IMR-90 (cell line): Measurements from ENCODE around the gene PROX2.

ENCODE experiments used
- CEBPB ChIP-seq: IDR thresholded peaks from 2 replicates; pipeline ENCODE4 v1.6.1; 2012; ENCODE audit warnings: low read depth, low read length, improper control_type of control experiment
- FOS ChIP-seq: fragments of 150-350 bp; IDR thresholded peaks from 2 replicates; pipeline ENCODE4 v1.6.1; 2016; ENCODE audit warnings: low read depth, low read length
- POLR2A ChIP-seq: IDR thresholded peaks from 2 replicates; pipeline ENCODE4 v1.6.1; 2012; ENCODE audit warnings: mild to moderate bottlenecking, low read depth, low read length
- RFX5 ChIP-seq: IDR thresholded peaks from 2 replicates; pipeline ENCODE4 v1.8.0; 2012; ENCODE audit warnings: low read depth, mild to moderate bottlenecking, low read length, moderate library complexity
- TF ChIP-seq, protein P1 (sequence below): conservative IDR thresholded peaks from 2 replicates; pipeline ENCODE4 v1.5.1; 2012; ENCODE audit warnings: mild to moderate bottlenecking, low read depth, low read length, improper control_type of control experiment
- TF ChIP-seq, protein P2 (sequence below): fragments of 150-350 bp; IDR thresholded peaks from 2 replicates; pipeline ENCODE4 v1.6.1; 2017; ENCODE audit warnings: mild to moderate bottlenecking, antibody characterized with exemption, low read length, low read depth
- TF ChIP-seq, protein P3 (sequence below): fragments of 150-350 bp; IDR thresholded peaks from 2 replicates; pipeline ENCODE4 v1.6.1; 2016; ENCODE audit warnings: low read depth, mild to moderate bottlenecking, low read length, moderate library complexity, borderline replicate concordance

DNA sequence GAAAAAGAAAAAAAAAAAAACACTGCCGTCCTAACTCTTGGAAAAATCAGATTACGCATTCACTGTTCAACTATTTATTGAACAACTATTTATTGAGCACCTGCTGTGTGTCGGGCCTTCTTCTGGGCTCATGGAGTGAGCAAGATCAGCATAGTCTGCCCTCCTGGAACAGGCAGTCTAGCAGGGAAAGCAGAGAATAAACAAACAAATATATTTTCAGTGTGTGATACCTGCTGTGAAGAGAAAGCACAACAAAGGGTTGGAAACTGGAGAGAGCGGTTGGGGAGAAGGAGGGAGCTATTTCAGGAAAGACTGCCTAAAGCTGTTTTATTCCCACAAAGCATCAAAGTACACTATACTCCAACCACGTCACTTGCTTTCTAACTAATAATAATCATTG lies 10.8 kb downstream of the PROX2 start:
- TF ChIP-seq, protein P1, sequence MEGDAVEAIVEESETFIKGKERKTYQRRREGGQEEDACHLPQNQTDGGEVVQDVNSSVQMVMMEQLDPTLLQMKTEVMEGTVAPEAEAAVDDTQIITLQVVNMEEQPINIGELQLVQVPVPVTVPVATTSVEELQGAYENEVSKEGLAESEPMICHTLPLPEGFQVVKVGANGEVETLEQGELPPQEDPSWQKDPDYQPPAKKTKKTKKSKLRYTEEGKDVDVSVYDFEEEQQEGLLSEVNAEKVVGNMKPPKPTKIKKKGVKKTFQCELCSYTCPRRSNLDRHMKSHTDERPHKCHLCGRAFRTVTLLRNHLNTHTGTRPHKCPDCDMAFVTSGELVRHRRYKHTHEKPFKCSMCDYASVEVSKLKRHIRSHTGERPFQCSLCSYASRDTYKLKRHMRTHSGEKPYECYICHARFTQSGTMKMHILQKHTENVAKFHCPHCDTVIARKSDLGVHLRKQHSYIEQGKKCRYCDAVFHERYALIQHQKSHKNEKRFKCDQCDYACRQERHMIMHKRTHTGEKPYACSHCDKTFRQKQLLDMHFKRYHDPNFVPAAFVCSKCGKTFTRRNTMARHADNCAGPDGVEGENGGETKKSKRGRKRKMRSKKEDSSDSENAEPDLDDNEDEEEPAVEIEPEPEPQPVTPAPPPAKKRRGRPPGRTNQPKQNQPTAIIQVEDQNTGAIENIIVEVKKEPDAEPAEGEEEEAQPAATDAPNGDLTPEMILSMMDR, result no peak
- no peak for TF ChIP-seq POLR2A
- TF ChIP-seq, protein P2, sequence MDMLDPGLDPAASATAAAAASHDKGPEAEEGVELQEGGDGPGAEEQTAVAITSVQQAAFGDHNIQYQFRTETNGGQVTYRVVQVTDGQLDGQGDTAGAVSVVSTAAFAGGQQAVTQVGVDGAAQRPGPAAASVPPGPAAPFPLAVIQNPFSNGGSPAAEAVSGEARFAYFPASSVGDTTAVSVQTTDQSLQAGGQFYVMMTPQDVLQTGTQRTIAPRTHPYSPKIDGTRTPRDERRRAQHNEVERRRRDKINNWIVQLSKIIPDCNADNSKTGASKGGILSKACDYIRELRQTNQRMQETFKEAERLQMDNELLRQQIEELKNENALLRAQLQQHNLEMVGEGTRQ, result no peak
- TF ChIP-seq FOS, result no peak
- TF ChIP-seq, protein P3, sequence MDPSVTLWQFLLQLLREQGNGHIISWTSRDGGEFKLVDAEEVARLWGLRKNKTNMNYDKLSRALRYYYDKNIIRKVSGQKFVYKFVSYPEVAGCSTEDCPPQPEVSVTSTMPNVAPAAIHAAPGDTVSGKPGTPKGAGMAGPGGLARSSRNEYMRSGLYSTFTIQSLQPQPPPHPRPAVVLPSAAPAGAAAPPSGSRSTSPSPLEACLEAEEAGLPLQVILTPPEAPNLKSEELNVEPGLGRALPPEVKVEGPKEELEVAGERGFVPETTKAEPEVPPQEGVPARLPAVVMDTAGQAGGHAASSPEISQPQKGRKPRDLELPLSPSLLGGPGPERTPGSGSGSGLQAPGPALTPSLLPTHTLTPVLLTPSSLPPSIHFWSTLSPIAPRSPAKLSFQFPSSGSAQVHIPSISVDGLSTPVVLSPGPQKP, result no peak
- no peak for TF ChIP-seq RFX5
- TF ChIP-seq CEBPB, result no peak
